PC-3 (cell line): Measurements from ENCODE around the gene LRRC8A. TPM values are rescaled to one million over a fixed set of nuclear protein-coding genes. Genes with fewer than 3 reads are reported as not detected.
A peak's percentile ranks its signal among the peaks of the same experiment; 100 is the strongest.

Experiments
- ATAC-seq: fragments of 200-7000 bp; cut with Tn5 transposase; 2 replicates; pipeline ENCODE4 v1.9.1; 2020; ENCODE audit warnings: mild to moderate bottlenecking, moderate library complexity
- BruUV-seq: library from RNA; stranded (reverse); fragments of 400-500 nt; replicated peaks from 2 replicates; lab custom pipeline; 2021; lab: Mats Ljungman, UMichigan
- CTCF ChIA-PET: fragments of 300-600 bp; sonication (Branson Sonifier 250); formaldehyde crosslinking; loops from one replicate; lab custom pipeline; 2022; ENCODE audit warnings: antibody characterized with exemption; lab: Charles Lee
- POLR2A ChIA-PET: fragments of 300-600 bp; sonication (Branson Sonifier 250); formaldehyde crosslinking; loops from one replicate; lab custom pipeline; 2022; ENCODE audit warnings: antibody characterized with exemption; ENCODE audit not compliant: unreplicated experiment; lab: Charles Lee
- DNase-seq: peaks from one replicate; pipeline ENCODE4 v3.0.0-alpha.2; 2015
- H2AFZ ChIP-seq: fragments of 300-600 bp; sonication (generic); 2 replicates; pipeline ENCODE4 v1.6.0; 2016; ENCODE audit warnings: antibody characterized with exemption, low read length
- H3F3A ChIP-seq: fragments of 300-600 bp; sonication (generic); one replicate; pipeline ENCODE4 v1.6.0; 2017; ENCODE audit warnings: antibody characterized with exemption, low read length, control low read depth, mild to moderate bottlenecking; ENCODE audit not compliant: unreplicated experiment
- H3K27ac ChIP-seq: fragments of 300-600 bp; sonication (generic); 2 replicates; pipeline ENCODE4 v1.5.1; 2016; ENCODE audit warnings: mild to moderate bottlenecking, low read length
- H3K27me3 ChIP-seq: fragments of 300-600 bp; sonication (generic); 2 replicates; pipeline ENCODE4 v1.6.1; 2016; ENCODE audit warnings: low read length, mixed read lengths
- H3K36me3 ChIP-seq: fragments of 300-600 bp; sonication (generic); 2 replicates; pipeline ENCODE4 v1.6.1; 2016; ENCODE audit warnings: low read depth, mixed run types, low read length, mixed read lengths
- H3K4me1 ChIP-seq: fragments of 300-600 bp; sonication (generic); 2 replicates; pipeline ENCODE4 v1.5.1; 2016; ENCODE audit warnings: low read length; ENCODE audit not compliant: insufficient read depth
- H3K4me2 ChIP-seq: fragments of 300-600 bp; sonication (generic); 2 replicates; pipeline ENCODE4 v1.6.0; 2016; ENCODE audit warnings: low read length
- H3K4me3 ChIP-seq: fragments of 300-600 bp; sonication (generic); 2 replicates; pipeline ENCODE4 v1.5.1; 2016; ENCODE audit warnings: mild to moderate bottlenecking, low read length, mixed read lengths
- H3K79me2 ChIP-seq: fragments of 300-600 bp; sonication (generic); 2 replicates; pipeline ENCODE4 v1.6.1; 2017; ENCODE audit warnings: low read length, mixed read lengths
- H3K9ac ChIP-seq: fragments of 300-600 bp; sonication (generic); 2 replicates; pipeline ENCODE4 v1.6.0; 2016; ENCODE audit warnings: mild to moderate bottlenecking, low read length
- H3K9me2 ChIP-seq: fragments of 300-600 bp; sonication (generic); replicated peaks from 2 replicates; pipeline ENCODE4 v1.6.1; 2016; ENCODE audit warnings: mixed run types, low read length, mixed read lengths
- H3K9me3 ChIP-seq: fragments of 300-600 bp; sonication (generic); 2 replicates; pipeline ENCODE4 v1.6.1; 2016; ENCODE audit warnings: low read length, mixed read lengths
- H4K20me1 ChIP-seq: fragments of 300-600 bp; sonication (generic); 2 replicates; pipeline ENCODE4 v1.6.1; 2016; ENCODE audit warnings: low read length, mixed read lengths
- CTCF ChIP-seq: fragments of 300-600 bp; sonication (generic); conservative IDR thresholded peaks from 2 replicates; pipeline ENCODE4 v1.5.1; 2017; ENCODE audit warnings: antibody characterized with exemption, low read depth, mild to moderate bottlenecking, low read length
- EZH2 ChIP-seq: fragments of 300-600 bp; sonication (generic); IDR thresholded peaks from one replicate; pipeline ENCODE4 v1.6.1; 2017; ENCODE audit warnings: antibody characterized with exemption, mild to moderate bottlenecking, low read length; ENCODE audit not compliant: unreplicated experiment
- EZH2phosphoT487 ChIP-seq: fragments of 300-600 bp; sonication (generic); IDR thresholded peaks from 2 replicates; pipeline ENCODE4 v1.6.1; 2018; ENCODE audit warnings: mild to moderate bottlenecking, antibody characterized with exemption, low read length, borderline replicate concordance
- intact Hi-C: fragments of 100-400 bp; cut with micrococcal nuclease; formaldehyde crosslinking; loops from 2 replicates; pipeline ENCODE4 v1.9.0; 2023
- total RNA-seq: library from RNA; depleted of rRNA; stranded (reverse); fragments of >200 nt; gene quantifications from 2 replicates; pipeline ENCODE4 v1.2.3, GENCODE V29; 2014

Gene LRRC8A
- total RNA-seq, 1 experiment from 2014 or later, result 65.5 TPM

DNA sequence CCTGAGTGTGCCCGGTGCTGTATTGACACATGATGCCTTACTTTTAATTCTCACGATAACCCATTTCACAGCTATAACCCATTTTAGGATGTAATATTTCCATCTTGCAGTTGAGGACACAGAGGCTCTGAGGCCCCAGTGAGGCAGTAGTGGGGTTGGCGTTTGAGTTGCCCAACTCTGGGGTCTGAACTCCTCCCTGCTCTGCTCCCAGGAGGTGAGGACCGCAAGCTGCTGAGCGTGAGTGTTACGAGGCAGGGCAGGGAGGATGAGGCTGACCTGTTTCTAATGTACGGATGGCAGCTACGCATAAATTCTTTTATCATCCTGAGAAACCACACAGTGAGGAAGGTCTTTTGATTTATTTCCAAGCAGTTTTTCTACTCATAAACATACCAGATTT lies 11.4 kb downstream of the LRRC8A start:
- no peaks in the 10 kb centered on the region for H3K9me2 ChIP-seq
- no peak overlapping the region for H3K9ac ChIP-seq
- H3K9me3 ChIP-seq, result no peaks in the 10 kb centered on the region
- H3K4me3 ChIP-seq, result no peak overlapping the region
- no peaks in the 10 kb centered on the region for H4K20me1 ChIP-seq
- ATAC-seq (no peak), DNase-seq (no peak)
- H3K4me2 ChIP-seq, result no peak overlapping the region
- H3K79me2 ChIP-seq, result peaks cover 52% of the 10 kb centered on the region
- H3F3A ChIP-seq, result no peaks in the 10 kb centered on the region
- H3K4me1 ChIP-seq, result peaks cover 23% of the 10 kb centered on the region
- ChIA-PET POLR2A (no interaction called here), CTCF (no interaction called here)
- intact Hi-C loops, result loop anchor here (2.0 kb wide), 1 partner anchor 41 kb away; no protein-coding TSS in a partner anchor
- peak overlapping the region; percentile 76; the same call in 1 of the 2 replicates for H3K27ac ChIP-seq
- no peaks in the 10 kb centered on the region for H3K27me3 ChIP-seq
- BruUV-seq, result no TSS peak
- H2AFZ ChIP-seq, result no peak overlapping the region
- TF ChIP-seq EZH2, result no peak
- no peak for TF ChIP-seq CTCF
- no peak for TF ChIP-seq EZH2phosphoT487
- peaks cover 11% of the 10 kb centered on the region; the same call in 1 of the 2 replicates for H3K36me3 ChIP-seq

- CTCF ChIA-PET, result no interaction called here
- intact Hi-C loops, result no loop called here
- no peak overlapping the region for H3K27ac ChIP-seq
- no peak for ATAC-seq
- DNase-seq, result no peak
- no peaks in the 10 kb centered on the region for H3K9me2 ChIP-seq
- H3K36me3 ChIP-seq, result peaks cover 10% of the 10 kb centered on the region
- H3K79me2 ChIP-seq, result peaks cover 45% of the 10 kb centered on the region
- no peaks in the 10 kb centered on the region for H3F3A ChIP-seq
- BruUV-seq, result no TSS peak
- no peak for TF ChIP-seq EZH2phosphoT487
- TF ChIP-seq EZH2, result no peak
- TF ChIP-seq CTCF, result no peak
- no peaks in the 10 kb centered on the region for H3K27me3 ChIP-seq
- no peak overlapping the region for H3K9ac ChIP-seq
- no peaks in the 10 kb centered on the region for H3K9me3 ChIP-seq
- no peak overlapping the region for H3K4me2 ChIP-seq
- no peak overlapping the region for H2AFZ ChIP-seq
- no peak overlapping the region for H3K4me3 ChIP-seq
- POLR2A ChIA-PET, result no interaction called here
- H3K4me1 ChIP-seq, result peaks cover 28% of the 10 kb centered on the region
- H4K20me1 ChIP-seq, result no peaks in the 10 kb centered on the region
These were observed 12.8 kb downstream of the LRRC8A start for GRCh38 chr9:128894764-128895163.

DNA sequence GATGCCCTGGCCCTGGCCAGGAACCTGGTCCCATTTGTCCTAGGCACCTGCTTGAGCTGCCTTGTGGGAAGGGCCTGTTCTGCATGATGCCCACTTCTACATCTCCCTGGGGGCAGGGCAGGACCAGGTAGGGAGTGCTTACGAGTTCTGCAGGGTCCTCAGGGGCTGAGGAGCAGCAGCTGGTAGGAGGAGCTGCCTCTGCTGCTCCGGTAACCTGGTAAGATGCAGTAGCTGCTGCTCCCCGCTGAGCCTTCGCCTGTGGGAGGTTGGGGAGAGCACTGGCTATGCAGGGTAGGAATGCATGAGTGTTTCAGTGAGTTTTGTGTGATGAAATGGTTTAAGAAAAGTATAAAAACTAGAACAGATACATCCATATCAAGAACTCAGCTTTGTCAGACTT lies 13.6 kb downstream of the LRRC8A start:
- Histone ChIP-seq H3K9ac (no peak overlapping the region), H3K27ac (no peak overlapping the region), H3F3A (no peaks in the 10 kb centered on the region), H3K36me3 (peaks cover 10% of the 10 kb centered on the region), H3K9me2 (no peaks in the 10 kb centered on the region), H3K9me3 (no peaks in the 10 kb centered on the region), H4K20me1 (no peaks in the 10 kb centered on the region), H3K4me2 (no peak overlapping the region), H3K4me1 (peaks cover 32% of the 10 kb centered on the region), H3K27me3 (no peaks in the 10 kb centered on the region), H3K79me2 (peaks cover 39% of the 10 kb centered on the region), H3K4me3 (no peak overlapping the region), H2AFZ (no peak overlapping the region)
- no peak for ATAC-seq
- POLR2A ChIA-PET, result no interaction called here
- BruUV-seq, result no TSS peak
- CTCF ChIA-PET, result no interaction called here
- no peak for TF ChIP-seq CTCF
- no peak for TF ChIP-seq EZH2
- TF ChIP-seq EZH2phosphoT487, result no peak
- intact Hi-C loops, result no loop called here
- no peak for DNase-seq
